GM12875 (cell line): ENCODE results near the gene POLR2M.

Experiments
- H3K4me3 ChIP-seq: one replicate; pipeline ENCODE4 v1.5.1; 2011; ENCODE audit warnings: low read depth, low read length, control low read depth
- TF ChIP-seq, protein P1 (sequence below): IDR thresholded peaks from 2 replicates; pipeline ENCODE4 v1.5.1; 2011; ENCODE audit warnings: low read depth, mild to moderate bottlenecking, control low read depth, inconsistent platforms, low read length, moderate library complexity, borderline replicate concordance; ENCODE audit not compliant: insufficient read depth

The POLR2M gene

DNA sequence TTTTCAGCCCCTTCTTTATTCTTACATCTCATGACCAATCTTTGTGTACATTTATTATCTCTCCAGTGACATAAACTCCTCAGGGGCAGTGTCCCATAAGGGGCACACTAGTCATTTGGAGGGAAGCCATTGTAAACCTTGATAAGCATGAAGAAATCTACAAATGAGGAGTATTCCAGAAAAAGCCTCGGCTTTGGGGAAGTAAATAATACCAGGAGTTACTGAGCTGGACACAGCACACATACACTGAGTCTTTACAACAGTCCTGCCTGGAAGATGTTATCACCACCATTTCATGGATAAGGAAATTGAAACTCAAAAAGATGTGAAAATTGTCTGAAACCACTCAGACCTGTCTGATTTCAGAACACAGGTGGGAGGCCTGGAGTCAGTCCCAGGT is 15.4 kb upstream of the POLR2M start:
- TF ChIP-seq, protein P1, sequence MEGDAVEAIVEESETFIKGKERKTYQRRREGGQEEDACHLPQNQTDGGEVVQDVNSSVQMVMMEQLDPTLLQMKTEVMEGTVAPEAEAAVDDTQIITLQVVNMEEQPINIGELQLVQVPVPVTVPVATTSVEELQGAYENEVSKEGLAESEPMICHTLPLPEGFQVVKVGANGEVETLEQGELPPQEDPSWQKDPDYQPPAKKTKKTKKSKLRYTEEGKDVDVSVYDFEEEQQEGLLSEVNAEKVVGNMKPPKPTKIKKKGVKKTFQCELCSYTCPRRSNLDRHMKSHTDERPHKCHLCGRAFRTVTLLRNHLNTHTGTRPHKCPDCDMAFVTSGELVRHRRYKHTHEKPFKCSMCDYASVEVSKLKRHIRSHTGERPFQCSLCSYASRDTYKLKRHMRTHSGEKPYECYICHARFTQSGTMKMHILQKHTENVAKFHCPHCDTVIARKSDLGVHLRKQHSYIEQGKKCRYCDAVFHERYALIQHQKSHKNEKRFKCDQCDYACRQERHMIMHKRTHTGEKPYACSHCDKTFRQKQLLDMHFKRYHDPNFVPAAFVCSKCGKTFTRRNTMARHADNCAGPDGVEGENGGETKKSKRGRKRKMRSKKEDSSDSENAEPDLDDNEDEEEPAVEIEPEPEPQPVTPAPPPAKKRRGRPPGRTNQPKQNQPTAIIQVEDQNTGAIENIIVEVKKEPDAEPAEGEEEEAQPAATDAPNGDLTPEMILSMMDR: no peak
- no peak overlapping the region for H3K4me3 ChIP-seq

DNA sequence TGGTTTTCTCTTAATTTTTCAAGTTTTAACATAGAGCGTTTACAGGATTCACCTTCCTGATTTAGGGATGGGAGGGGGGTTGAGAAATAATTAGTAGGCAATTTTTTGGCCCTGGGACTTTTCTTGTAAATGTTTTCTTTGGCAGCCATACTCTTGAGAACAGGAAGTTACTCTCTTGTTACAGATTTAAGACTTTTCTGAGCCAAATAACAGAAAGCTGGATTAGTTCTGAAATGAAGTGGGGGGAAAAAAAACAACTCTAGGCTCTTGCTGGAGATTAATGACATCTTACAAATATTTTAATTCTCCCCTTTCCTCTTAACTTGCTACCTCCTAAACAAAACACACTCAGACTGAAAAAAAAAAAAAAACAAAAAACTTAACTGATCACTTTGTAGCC is 13.8 kb upstream of the POLR2M start:
- H3K4me3 ChIP-seq: no peak overlapping the region
- TF ChIP-seq, protein P1: no peak

DNA sequence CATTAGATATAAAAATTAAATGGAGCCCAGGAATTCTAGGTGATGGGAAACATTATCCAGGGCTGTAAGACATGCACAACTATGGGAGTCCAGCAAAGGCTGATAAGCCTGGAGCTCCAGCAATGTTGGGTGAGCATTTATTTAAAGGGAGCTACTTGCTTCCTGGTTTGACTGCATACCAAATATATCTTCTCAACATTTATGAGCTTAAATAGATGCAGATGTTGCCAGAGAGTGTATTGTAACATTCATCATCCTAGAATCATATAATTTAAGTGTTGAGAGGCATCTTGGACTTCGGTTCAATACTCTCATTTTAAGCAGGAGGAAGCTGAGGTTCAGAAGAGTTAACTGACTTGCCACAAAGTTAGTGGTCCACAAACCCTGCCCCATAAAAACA is 12.2 kb upstream of the POLR2M start:
- TF ChIP-seq, protein P1: no peak

DNA sequence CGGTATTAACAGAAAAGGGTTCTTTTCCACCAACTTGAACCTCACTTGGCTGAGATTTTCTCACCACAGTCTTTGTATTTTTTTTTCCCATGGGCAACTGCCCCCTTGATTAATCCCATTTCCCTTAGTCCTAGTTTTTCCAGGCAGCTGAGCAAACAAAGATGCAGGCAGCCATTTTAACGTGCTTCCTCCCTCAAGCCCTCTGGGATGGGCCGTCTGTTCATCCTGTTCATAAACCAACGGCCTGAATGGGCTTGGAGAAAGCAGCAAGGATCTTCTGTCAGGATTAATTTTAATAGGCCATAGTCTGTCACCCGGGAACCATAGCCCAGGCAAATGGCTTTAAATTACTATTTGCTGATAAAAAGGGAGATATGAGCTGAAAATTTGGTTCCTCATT is 10.4 kb upstream of the POLR2M start:
- TF ChIP-seq, protein P1: no peak
- no peak overlapping the region for H3K4me3 ChIP-seq

More for the DNA sequence above, 12.2 kb upstream of the POLR2M start:
- no peak overlapping the region for H3K4me3 ChIP-seq

DNA sequence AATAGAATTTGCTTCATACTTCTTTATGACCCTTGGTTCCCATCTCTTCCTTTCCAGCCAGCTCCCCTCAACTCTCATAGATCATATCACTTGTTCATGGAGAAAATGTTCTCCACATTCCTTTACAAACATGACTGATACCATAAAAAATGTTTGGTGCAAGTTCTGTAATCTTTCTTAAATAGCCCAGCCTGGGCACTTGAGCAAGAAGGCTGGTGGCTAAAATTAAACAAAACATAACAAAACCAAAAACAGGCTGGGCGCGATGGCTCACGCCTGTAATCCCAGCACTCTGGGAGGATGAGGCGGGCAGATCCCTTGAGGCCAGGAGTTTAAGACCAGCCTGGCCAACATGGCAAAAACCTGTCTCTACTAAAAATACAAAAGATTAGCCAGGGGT is 8.9 kb upstream of the POLR2M start:
- H3K4me3 ChIP-seq: no peak overlapping the region
- TF ChIP-seq, protein P1: no peak

DNA sequence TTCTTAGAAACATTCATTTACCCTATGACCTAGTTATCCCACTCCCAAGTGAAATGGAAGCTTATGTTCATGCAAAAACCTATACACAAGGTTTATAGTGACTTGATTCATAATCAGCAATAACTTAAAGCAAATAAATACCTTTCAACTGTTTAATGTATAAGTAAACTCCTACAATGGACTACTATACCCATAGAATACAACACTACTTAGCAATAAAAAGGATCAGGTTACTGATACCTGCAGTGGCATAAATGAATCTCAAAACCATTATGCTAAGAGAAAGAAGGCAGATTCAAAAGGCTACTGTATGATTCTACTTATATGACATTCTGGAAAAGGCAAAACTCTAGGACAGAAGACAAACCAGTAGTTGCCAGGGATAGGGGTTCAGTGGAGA is 8.3 kb upstream of the POLR2M start:
- no peak overlapping the region for H3K4me3 ChIP-seq
- TF ChIP-seq, protein P1: no peak

DNA sequence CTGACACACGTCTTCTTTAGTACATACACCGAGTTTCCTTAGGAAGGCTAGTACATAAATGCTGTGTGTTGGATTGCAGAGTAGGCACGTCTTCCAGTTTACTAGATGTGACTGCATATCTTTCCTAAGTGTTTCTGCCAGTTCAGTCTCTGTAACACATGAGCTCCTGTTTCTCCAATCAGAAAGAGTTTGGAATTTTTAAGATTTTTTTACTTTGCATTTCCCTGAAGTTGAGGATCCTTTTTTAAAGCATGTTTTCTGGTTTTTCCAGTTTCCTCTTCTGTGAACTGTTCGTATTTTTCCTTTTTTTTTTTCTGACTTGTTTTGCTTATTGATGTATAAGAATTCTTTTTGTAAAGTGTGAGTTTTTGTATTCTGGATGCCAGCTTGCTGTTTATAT is 7.5 kb upstream of the POLR2M start:
- TF ChIP-seq, protein P1: no peak
- no peak overlapping the region for H3K4me3 ChIP-seq
